GM11168 (cell line): Measurements from ENCODE around the gene HTT.
"Not testable (repeated sequence)": the region's sequence is repeated elsewhere in the genome, so short reads cannot be mapped to it uniquely, and the experiment has no call there.

Experiments
- in situ Hi-C: fragments of 300-500 bp; cut with MboI; formaldehyde crosslinking; loops from one replicate; pipeline ENCODE4 v1.12.0; 2022; ENCODE audit warnings: low sequenced_read_pairs; ENCODE audit not compliant: unreplicated experiment

Gene HTT

GRCh38 chr4:3116955-3117354 lies 42.5 kb downstream of the HTT start:
- in situ Hi-C loops, result no loop called here

GRCh38 chr4:3118312-3118711 lies 43.8 kb downstream of the HTT start:
- in situ Hi-C loops, result no loop called here

GRCh38 chr4:3119464-3119863 lies 45.0 kb downstream of the HTT start:
- in situ Hi-C loops, result no loop called here

GRCh38 chr4:3121110-3121509 lies 46.6 kb downstream of the HTT start:
- in situ Hi-C loops, result no loop called here

GRCh38 chr4:3121596-3121995 lies 47.1 kb downstream of the HTT start:
- in situ Hi-C loops, result no loop called here

- in situ Hi-C loops, result no loop called here
Measured at GRCh38 chr4:3122081-3122563, 47.6 kb downstream of the HTT start.

- in situ Hi-C loops, result no loop called here
Measured at GRCh38 chr4:3123181-3123671, 48.7 kb downstream of the HTT start.

- in situ Hi-C loops, result no loop called here
Measured at GRCh38 chr4:3124070-3124767, 49.7 kb downstream of the HTT start.

- in situ Hi-C loops, result no loop called here
Measured at GRCh38 chr4:3127112-3127511, 52.6 kb downstream of the HTT start.

- in situ Hi-C loops, result no loop called here
Measured at GRCh38 chr4:3128058-3128457, 53.6 kb downstream of the HTT start.

- in situ Hi-C loops, result no loop called here
Measured at GRCh38 chr4:3128976-3129375, 54.5 kb downstream of the HTT start.

- in situ Hi-C loops, result no loop called here
Measured at GRCh38 chr4:3130201-3130600, 55.7 kb downstream of the HTT start.

- in situ Hi-C loops, result no loop called here
Measured at GRCh38 chr4:3130826-3131225, 56.3 kb downstream of the HTT start.

GRCh38 chr4:3134201-3134600 lies 59.7 kb downstream of the HTT start:
- in situ Hi-C loops, result no loop called here

GRCh38 chr4:3135155-3136011 lies 60.9 kb downstream of the HTT start:
- in situ Hi-C loops, result no loop called here

- in situ Hi-C loops, result no loop called here
Measured at GRCh38 chr4:3136454-3136853, 62.0 kb downstream of the HTT start.

- in situ Hi-C loops, result no loop called here
Measured at GRCh38 chr4:3137908-3138307, 63.4 kb downstream of the HTT start.

- in situ Hi-C loops, result no loop called here
Measured at GRCh38 chr4:3145234-3145924, 70.9 kb downstream of the HTT start.

- in situ Hi-C loops, result no loop called here
Measured at GRCh38 chr4:3148926-3149325, 74.4 kb downstream of the HTT start.

- in situ Hi-C loops, result not testable (repeated sequence)
Measured at GRCh38 chr4:3151238-3151637, 76.8 kb downstream of the HTT start.

GRCh38 chr4:3157366-3157765 lies 82.9 kb downstream of the HTT start:
- in situ Hi-C loops, result no loop called here
